ENCODE data around the gene TBC1D22B.

TBC1D22B gene

DNA sequence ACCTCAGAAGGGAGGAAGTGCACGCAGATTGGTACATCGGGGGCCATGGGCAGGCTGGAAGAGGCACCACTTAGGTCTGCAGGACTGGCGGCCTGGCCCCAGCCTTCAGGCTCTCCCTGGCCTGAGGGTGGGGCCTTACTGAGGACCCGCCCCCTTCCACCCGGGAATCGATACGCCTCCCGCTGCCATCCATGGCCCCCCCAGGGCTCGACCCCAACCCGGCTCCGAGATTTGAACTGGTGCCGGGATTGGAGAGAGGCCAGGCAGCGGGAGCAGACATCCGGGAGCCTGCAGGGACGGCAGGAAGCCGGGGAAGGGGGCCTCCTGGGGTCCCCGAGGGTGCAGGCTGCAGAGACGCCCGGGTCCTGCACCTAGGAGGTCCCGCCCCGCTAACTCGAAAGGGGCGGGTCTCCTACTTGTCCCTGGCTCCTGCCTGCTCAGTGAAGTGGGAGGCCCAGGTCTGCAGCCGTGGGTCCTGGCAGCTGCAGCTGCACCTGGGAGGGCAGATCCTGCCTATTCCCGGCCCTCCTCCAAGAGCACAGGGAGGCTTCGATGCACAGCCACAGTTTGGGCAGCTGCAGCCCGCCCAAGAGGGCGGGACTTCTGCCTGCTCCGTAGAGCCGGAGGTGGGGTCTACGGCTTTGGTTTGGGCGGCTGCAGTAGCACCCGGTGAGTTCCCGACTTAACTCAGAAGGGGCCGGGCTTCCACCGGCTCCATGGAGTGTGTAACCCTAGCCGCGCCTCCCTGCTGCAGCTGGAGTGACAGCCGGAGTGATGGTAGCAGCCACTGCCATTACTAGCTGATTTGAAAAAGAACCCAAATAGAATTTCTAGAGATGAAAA, 35.2 kb upstream of the TBC1D22B start:
- CTCF ChIA-PET: interaction anchor here (0.6 to 4.4 kb wide), 7 partner anchors 13 to 205 kb away, joined by 3 to 41 read pairs (median 4); no protein-coding TSS in a partner anchor
- Histone ChIP-seq H3K27ac (ENCODE audit: extremely low read depth, low read depth, low read length) (peak overlapping the region; percentile 68; the same call in 1 of the 2 replicates), H3K4me3 (ENCODE audit: low read depth, low read length) (peak overlapping the region; percentile 64), H3K36me3 (ENCODE audit: control insufficient read depth in 2 of 2, insufficient read depth in 1 of 2, low read length in 2 of 2) (no peaks in the 10 kb centered on the region), H3K9me3 (ENCODE audit: control insufficient read depth, insufficient read depth, low read depth, low read length) (no peaks in the 10 kb centered on the region), H3K4me1 (ENCODE audit: control insufficient read depth, insufficient read depth, low read length) (peaks cover 6% of the 10 kb centered on the region)
- POLR2A ChIA-PET: interaction anchor here (0.6 to 2.6 kb wide), 10 partner anchors 9 to 348 kb away, joined by 3 to 27 read pairs (median 3); partner anchors contain the start of genes PPIL1, TBC1D22B and TMEM217
- peak; percentile 96 for TF ChIP-seq GLIS1 (tag by site-specific recombination; IDR thresholded peaks at IDR 0.05)
- no peak for TF ChIP-seq ZNF23 (tag by site-specific recombination; IDR thresholded peaks at IDR 0.05; ENCODE audit: borderline replicate concordance)
- peak; percentile 85; the same call in 1 of the 2 replicates for TF ChIP-seq TRIM28 (IDR thresholded peaks at IDR 0.05; ENCODE audit: borderline replicate concordance, low read length)
- peak; percentile 53 for TF ChIP-seq ZBTB8A (tag by site-specific recombination; IDR thresholded peaks at IDR 0.05)
- peak; percentile 95 for TF ChIP-seq OSR2 (tag by site-specific recombination; IDR thresholded peaks at IDR 0.05)
- TF ChIP-seq ZNF324 (tag by site-specific recombination; IDR thresholded peaks at IDR 0.05): peak; percentile 54; the same call in 1 of the 2 replicates
- TF ChIP-seq, protein P1, sequence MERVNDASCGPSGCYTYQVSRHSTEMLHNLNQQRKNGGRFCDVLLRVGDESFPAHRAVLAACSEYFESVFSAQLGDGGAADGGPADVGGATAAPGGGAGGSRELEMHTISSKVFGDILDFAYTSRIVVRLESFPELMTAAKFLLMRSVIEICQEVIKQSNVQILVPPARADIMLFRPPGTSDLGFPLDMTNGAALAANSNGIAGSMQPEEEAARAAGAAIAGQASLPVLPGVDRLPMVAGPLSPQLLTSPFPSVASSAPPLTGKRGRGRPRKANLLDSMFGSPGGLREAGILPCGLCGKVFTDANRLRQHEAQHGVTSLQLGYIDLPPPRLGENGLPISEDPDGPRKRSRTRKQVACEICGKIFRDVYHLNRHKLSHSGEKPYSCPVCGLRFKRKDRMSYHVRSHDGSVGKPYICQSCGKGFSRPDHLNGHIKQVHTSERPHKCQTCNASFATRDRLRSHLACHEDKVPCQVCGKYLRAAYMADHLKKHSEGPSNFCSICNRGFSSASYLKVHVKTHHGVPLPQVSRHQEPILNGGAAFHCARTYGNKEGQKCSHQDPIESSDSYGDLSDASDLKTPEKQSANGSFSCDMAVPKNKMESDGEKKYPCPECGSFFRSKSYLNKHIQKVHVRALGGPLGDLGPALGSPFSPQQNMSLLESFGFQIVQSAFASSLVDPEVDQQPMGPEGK (tag by site-specific recombination; IDR thresholded peaks at IDR 0.05): peak; percentile 84
- no peak for TF ChIP-seq ZNF138 (tag by site-specific recombination; IDR thresholded peaks at IDR 0.05; ENCODE audit: borderline replicate concordance)
- TF ChIP-seq, protein P2, sequence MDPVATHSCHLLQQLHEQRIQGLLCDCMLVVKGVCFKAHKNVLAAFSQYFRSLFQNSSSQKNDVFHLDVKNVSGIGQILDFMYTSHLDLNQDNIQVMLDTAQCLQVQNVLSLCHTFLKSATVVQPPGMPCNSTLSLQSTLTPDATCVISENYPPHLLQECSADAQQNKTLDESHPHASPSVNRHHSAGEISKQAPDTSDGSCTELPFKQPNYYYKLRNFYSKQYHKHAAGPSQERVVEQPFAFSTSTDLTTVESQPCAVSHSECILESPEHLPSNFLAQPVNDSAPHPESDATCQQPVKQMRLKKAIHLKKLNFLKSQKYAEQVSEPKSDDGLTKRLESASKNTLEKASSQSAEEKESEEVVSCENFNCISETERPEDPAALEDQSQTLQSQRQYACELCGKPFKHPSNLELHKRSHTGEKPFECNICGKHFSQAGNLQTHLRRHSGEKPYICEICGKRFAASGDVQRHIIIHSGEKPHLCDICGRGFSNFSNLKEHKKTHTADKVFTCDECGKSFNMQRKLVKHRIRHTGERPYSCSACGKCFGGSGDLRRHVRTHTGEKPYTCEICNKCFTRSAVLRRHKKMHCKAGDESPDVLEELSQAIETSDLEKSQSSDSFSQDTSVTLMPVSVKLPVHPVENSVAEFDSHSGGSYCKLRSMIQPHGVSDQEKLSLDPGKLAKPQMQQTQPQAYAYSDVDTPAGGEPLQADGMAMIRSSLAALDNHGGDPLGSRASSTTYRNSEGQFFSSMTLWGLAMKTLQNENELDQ (tag by site-specific recombination; IDR thresholded peaks at IDR 0.05; ENCODE audit: low read depth): no peak
- no peak for TF ChIP-seq GLI4 (tag by site-specific recombination; IDR thresholded peaks at IDR 0.05)
- no peak for TF ChIP-seq ZNF157 (tag by site-specific recombination; IDR thresholded peaks at IDR 0.05)
- no peak for TF ChIP-seq ZNF830 (tag by site-specific recombination; IDR thresholded peaks at IDR 0.05; ENCODE audit: low read depth)
- no peak for TF ChIP-seq ZNF214 (tag by site-specific recombination; IDR thresholded peaks at IDR 0.05; ENCODE audit: borderline replicate concordance)
- TF ChIP-seq ZFP41 (tag by site-specific recombination; IDR thresholded peaks at IDR 0.05; ENCODE audit: borderline replicate concordance): no peak
- peak; percentile 91 for TF ChIP-seq ZBTB17 (tag by site-specific recombination; IDR thresholded peaks at IDR 0.05)
- TF ChIP-seq ZBTB20 (tag by site-specific recombination; IDR thresholded peaks at IDR 0.05): peak; percentile 98
- TF ChIP-seq ZNF426 (tag by site-specific recombination; IDR thresholded peaks at IDR 0.05): no peak
- peak; percentile 100 for TF ChIP-seq ZNF600 (tag by site-specific recombination; IDR thresholded peaks at IDR 0.05)
- TF ChIP-seq ZNF174 (tag by site-specific recombination; IDR thresholded peaks at IDR 0.05): no peak
- 0 out of 2 replicates have a peak, but pooled peaks have one; percentile 7 for TF ChIP-seq ZNF596 (tag by site-specific recombination; IDR thresholded peaks at IDR 0.05)
- 0 out of 2 replicates have a peak, but pooled peaks have one; percentile 19 for TF ChIP-seq ZNF610 (tag by site-specific recombination; IDR thresholded peaks at IDR 0.05; ENCODE audit: borderline replicate concordance)
- TF ChIP-seq, protein P3, sequence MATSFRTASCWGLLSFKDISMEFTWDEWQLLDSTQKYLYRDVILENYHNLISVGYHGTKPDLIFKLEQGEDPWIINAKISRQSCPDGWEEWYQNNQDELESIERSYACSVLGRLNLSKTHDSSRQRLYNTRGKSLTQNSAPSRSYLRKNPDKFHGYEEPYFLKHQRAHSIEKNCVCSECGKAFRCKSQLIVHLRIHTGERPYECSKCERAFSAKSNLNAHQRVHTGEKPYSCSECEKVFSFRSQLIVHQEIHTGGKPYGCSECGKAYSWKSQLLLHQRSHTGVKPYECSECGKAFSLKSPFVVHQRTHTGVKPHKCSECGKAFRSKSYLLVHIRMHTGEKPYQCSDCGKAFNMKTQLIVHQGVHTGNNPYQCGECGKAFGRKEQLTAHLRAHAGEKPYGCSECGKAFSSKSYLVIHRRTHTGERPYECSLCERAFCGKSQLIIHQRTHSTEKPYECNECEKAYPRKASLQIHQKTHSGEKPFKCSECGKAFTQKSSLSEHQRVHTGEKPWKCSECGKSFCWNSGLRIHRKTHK (tag by site-specific recombination; IDR thresholded peaks at IDR 0.05): no peak
- TF ChIP-seq, protein P4, sequence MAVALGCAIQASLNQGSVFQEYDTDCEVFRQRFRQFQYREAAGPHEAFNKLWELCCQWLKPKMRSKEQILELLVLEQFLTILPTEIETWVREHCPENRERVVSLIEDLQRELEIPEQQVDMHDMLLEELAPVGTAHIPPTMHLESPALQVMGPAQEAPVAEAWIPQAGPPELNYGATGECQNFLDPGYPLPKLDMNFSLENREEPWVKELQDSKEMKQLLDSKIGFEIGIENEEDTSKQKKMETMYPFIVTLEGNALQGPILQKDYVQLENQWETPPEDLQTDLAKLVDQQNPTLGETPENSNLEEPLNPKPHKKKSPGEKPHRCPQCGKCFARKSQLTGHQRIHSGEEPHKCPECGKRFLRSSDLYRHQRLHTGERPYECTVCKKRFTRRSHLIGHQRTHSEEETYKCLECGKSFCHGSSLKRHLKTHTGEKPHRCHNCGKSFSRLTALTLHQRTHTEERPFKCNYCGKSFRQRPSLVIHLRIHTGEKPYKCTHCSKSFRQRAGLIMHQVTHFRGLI (tag by site-specific recombination; IDR thresholded peaks at IDR 0.05): peak; percentile 35; the same call in 1 of the 2 replicates
- peak; percentile 76 for TF ChIP-seq ZNF341 (tag by site-specific recombination; IDR thresholded peaks at IDR 0.05; ENCODE audit: low read depth)
- no peak for TF ChIP-seq ZNF394 (tag by site-specific recombination; IDR thresholded peaks at IDR 0.05; ENCODE audit: borderline replicate concordance)
- no peak for TF ChIP-seq ZNF366 (tag by site-specific recombination; conservative IDR thresholded peaks at IDR 0.05)
- no peak for TF ChIP-seq GLI2 (tag by site-specific recombination; IDR thresholded peaks at IDR 0.05; ENCODE audit: borderline replicate concordance, low read depth)
- TF ChIP-seq ZNF16 (tag by site-specific recombination; IDR thresholded peaks at IDR 0.05; ENCODE audit: low read depth): no peak
- no peak for TF ChIP-seq ZNF274 (IDR thresholded peaks at IDR 0.05; ENCODE audit: low read length)
- TF ChIP-seq ZNF274 (tag by site-specific recombination; IDR thresholded peaks at IDR 0.05; ENCODE audit: borderline replicate concordance): no peak
- no peak for TF ChIP-seq ZNF133 (tag by site-specific recombination; IDR thresholded peaks at IDR 0.05)

All from HEK293 (cell line).